Panc1 (cell line): Measurements from ENCODE around the gene SLC9C1.

Experiments used
- POLR2AphosphoS5 ChIP-seq: IDR thresholded peaks from 2 replicates; pipeline ENCODE4 v1.6.1; 2012; ENCODE audit warnings: mild to moderate bottlenecking, low read depth, low read length, moderate library complexity
- REST ChIP-seq, 2 experiments: IDR thresholded peaks; 2 replicates each; pipeline ENCODE4 v1.6.1; 2011 to 2012; ENCODE audit warnings: low read depth in 2 of 2, control low read depth in 1 of 2, low read length in 1 of 2, mild to moderate bottlenecking in 1 of 2, moderate library complexity in 1 of 2; ENCODE audit not compliant: insufficient read depth in 1 of 2
- SIN3A ChIP-seq: IDR thresholded peaks from 2 replicates; pipeline ENCODE4 v1.6.1; 2012; ENCODE audit warnings: low read depth, mild to moderate bottlenecking, low read length, moderate library complexity, borderline replicate concordance; ENCODE audit not compliant: insufficient read depth
- TCF7L2 ChIP-seq: IDR thresholded peaks from 2 replicates; pipeline ENCODE4 v1.6.1; 2011; ENCODE audit warnings: mild to moderate bottlenecking, low read depth, low read length, inconsistent platforms
- TF ChIP-seq, protein P1 (sequence below): fragments of 450-650 bp; IDR thresholded peaks from 2 replicates; pipeline ENCODE4 v1.5.1; 2017; ENCODE audit warnings: mild to moderate bottlenecking

GRCh38 chr3:112293368-112294321 is at the start of gene SLC9C1:
- no peak for TF ChIP-seq REST (IDR thresholded peaks at IDR 0.05; ENCODE audit: insufficient read depth in 1 of 2, low read depth in 2 of 2, low read length in 1 of 2)
- TF ChIP-seq, protein P1, sequence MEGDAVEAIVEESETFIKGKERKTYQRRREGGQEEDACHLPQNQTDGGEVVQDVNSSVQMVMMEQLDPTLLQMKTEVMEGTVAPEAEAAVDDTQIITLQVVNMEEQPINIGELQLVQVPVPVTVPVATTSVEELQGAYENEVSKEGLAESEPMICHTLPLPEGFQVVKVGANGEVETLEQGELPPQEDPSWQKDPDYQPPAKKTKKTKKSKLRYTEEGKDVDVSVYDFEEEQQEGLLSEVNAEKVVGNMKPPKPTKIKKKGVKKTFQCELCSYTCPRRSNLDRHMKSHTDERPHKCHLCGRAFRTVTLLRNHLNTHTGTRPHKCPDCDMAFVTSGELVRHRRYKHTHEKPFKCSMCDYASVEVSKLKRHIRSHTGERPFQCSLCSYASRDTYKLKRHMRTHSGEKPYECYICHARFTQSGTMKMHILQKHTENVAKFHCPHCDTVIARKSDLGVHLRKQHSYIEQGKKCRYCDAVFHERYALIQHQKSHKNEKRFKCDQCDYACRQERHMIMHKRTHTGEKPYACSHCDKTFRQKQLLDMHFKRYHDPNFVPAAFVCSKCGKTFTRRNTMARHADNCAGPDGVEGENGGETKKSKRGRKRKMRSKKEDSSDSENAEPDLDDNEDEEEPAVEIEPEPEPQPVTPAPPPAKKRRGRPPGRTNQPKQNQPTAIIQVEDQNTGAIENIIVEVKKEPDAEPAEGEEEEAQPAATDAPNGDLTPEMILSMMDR: peak; percentile 78
- TF ChIP-seq SIN3A: no peak
- no peak for TF ChIP-seq POLR2AphosphoS5
- no peak for TF ChIP-seq TCF7L2
